ENCODE measurements around the gene PLPP3.

GRCh38 chr1:56525489-56526041 is 53.8 kb downstream of the PLPP3 start:
- TF ChIP-seq SP1 (IDR thresholded peaks at IDR 0.05) (no peak), NFRKB (IDR thresholded peaks at IDR 0.05) (no peak), FOXM1 (IDR thresholded peaks at IDR 0.05; ENCODE audit: borderline replicate concordance) (no peak), FOXA1 (IDR thresholded peaks at IDR 0.05) (no peak), TARDBP (IDR thresholded peaks at IDR 0.05) (no peak), CTBP1 (IDR thresholded peaks at IDR 0.05; ENCODE audit: borderline replicate concordance) (no peak)

Measured in HEK293T (cell line).